NCI-H2196 treated with DMSO at 0.1 percent for 48 hours (cell line): ENCODE measurements around the gene PPFIA3.
A peak's percentile ranks its signal among the peaks of the same experiment; 100 is the strongest.
"Not testable (repeated sequence)": the region's sequence is repeated elsewhere in the genome, so short reads cannot be mapped to it uniquely, and the experiment has no call there.

Source experiments
- DNase-seq: peaks from one replicate; lab custom pipeline; 2025; ENCODE audit not compliant: unreplicated experiment; lab: John Stamatoyannopoulos, UW

The PPFIA3 gene

GRCh38 chr19:49102303-49102702 lies 17.0 kb upstream of the PPFIA3 start:
- DNase-seq: no peak

GRCh38 chr19:49103331-49104085 lies 15.8 kb upstream of the PPFIA3 start:
- no peak for DNase-seq

GRCh38 chr19:49104229-49104864 lies 15.0 kb upstream of the PPFIA3 start:
- DNase-seq: no peak

- peak; percentile 69 for DNase-seq
Observed at GRCh38 chr19:49106648-49107135, 12.7 kb upstream of the PPFIA3 start.

- no peak for DNase-seq
Observed at GRCh38 chr19:49107625-49108459, 11.5 kb upstream of the PPFIA3 start.

GRCh38 chr19:49109051-49109450 lies 10.3 kb upstream of the PPFIA3 start:
- no peak for DNase-seq

GRCh38 chr19:49109569-49110233 lies 9.6 kb upstream of the PPFIA3 start:
- DNase-seq: no peak

- no peak for DNase-seq
Observed at GRCh38 chr19:49110567-49110966, 8.8 kb upstream of the PPFIA3 start.

- no peak for DNase-seq
Observed at GRCh38 chr19:49111218-49111998, 7.9 kb upstream of the PPFIA3 start.

GRCh38 chr19:49113762-49114629 lies 5.3 kb upstream of the PPFIA3 start, which contains the start of gene LIN7B:
LIN7B (plus strand) TSS chr19:49114370; CDS start chr19:49114405, 35 bp downstream.
- DNase-seq: peak; percentile 70

- no peak for DNase-seq
Observed at GRCh38 chr19:49114630-49115363, 4.5 kb upstream of the PPFIA3 start.

GRCh38 chr19:49116544-49116943 lies 2.8 kb upstream of the PPFIA3 start:
- DNase-seq: no peak

- DNase-seq: no peak
Observed at GRCh38 chr19:49117677-49118564, 1.4 kb upstream of the PPFIA3 start.

GRCh38 chr19:49118565-49119410 lies 556 bp upstream of the PPFIA3 start, which contains the start of gene C19orf73:
C19orf73 (minus strand) TSS chr19:49119143; CDS start chr19:49119022, 121 bp downstream.
- DNase-seq: peak; percentile 91

- DNase-seq: no peak
Observed at GRCh38 chr19:49120325-49120683, 960 bp downstream of the PPFIA3 start.

- no peak for DNase-seq
Observed at GRCh38 chr19:49120868-49121267, 1.5 kb downstream of the PPFIA3 start.

- not testable (repeated sequence) for DNase-seq
Observed at GRCh38 chr19:49121841-49122240, 2.5 kb downstream of the PPFIA3 start.
